A549 treated with Hydrocortisone at 1 μM for 4 hours (cell line): Measurements from ENCODE around the gene TMF1. TPM values are rescaled to one million over a fixed set of nuclear protein-coding genes. Genes with fewer than 3 reads are reported as not detected.

Experiments
- total RNA-seq: library from RNA; stranded (reverse); fragments of 200-300 nt; extraction: Qiagen RNA extraction; gene quantifications from 5 replicates; pipeline ENCODE4 v1.2.3, GENCODE V29; 2022

TMF1 gene, protein sequence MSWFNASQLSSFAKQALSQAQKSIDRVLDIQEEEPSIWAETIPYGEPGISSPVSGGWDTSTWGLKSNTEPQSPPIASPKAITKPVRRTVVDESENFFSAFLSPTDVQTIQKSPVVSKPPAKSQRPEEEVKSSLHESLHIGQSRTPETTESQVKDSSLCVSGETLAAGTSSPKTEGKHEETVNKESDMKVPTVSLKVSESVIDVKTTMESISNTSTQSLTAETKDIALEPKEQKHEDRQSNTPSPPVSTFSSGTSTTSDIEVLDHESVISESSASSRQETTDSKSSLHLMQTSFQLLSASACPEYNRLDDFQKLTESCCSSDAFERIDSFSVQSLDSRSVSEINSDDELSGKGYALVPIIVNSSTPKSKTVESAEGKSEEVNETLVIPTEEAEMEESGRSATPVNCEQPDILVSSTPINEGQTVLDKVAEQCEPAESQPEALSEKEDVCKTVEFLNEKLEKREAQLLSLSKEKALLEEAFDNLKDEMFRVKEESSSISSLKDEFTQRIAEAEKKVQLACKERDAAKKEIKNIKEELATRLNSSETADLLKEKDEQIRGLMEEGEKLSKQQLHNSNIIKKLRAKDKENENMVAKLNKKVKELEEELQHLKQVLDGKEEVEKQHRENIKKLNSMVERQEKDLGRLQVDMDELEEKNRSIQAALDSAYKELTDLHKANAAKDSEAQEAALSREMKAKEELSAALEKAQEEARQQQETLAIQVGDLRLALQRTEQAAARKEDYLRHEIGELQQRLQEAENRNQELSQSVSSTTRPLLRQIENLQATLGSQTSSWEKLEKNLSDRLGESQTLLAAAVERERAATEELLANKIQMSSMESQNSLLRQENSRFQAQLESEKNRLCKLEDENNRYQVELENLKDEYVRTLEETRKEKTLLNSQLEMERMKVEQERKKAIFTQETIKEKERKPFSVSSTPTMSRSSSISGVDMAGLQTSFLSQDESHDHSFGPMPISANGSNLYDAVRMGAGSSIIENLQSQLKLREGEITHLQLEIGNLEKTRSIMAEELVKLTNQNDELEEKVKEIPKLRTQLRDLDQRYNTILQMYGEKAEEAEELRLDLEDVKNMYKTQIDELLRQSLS
- 10.5 to 17.3 TPM (median 13.3 TPM) in 5 replicates for total RNA-seq

DNA sequence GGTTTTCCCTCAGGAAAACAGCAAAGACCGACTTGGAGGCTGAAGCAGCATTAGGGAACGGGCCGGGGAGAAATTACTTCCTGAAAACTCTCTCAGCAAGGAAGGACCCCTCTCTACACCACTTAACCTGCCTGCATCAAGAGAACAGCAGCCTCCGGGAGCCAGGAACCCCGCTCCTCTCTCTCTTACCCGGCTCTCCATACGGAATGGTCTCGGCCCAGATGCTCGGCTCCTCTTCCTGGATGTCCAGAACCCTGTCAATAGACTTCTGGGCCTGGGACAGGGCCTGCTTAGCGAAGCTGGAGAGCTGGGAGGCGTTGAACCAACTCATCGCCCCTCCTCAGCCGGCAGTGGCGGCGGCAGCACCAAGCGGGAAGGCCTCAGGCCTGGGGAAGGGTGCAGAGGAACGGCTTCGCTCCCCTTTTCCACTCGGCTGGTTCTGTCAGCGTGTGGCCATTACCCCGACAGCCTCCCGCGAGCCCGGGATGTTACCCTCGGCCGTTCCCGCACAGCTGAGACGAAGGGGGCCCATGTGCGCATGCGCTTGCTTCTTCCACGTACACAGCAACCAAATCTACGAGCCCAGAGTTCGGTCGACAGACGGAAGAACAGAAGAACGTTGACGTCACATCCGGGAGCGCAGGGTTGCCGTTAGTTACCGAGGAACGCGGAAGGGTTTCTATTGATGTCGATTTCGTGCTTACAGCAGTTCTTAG, at the start of gene TMF1:
TMF1 (minus strand) TSS at position 578 of the 716 bp plus-strand sequence; CDS start at position 331, 247 bp downstream.

DNA sequence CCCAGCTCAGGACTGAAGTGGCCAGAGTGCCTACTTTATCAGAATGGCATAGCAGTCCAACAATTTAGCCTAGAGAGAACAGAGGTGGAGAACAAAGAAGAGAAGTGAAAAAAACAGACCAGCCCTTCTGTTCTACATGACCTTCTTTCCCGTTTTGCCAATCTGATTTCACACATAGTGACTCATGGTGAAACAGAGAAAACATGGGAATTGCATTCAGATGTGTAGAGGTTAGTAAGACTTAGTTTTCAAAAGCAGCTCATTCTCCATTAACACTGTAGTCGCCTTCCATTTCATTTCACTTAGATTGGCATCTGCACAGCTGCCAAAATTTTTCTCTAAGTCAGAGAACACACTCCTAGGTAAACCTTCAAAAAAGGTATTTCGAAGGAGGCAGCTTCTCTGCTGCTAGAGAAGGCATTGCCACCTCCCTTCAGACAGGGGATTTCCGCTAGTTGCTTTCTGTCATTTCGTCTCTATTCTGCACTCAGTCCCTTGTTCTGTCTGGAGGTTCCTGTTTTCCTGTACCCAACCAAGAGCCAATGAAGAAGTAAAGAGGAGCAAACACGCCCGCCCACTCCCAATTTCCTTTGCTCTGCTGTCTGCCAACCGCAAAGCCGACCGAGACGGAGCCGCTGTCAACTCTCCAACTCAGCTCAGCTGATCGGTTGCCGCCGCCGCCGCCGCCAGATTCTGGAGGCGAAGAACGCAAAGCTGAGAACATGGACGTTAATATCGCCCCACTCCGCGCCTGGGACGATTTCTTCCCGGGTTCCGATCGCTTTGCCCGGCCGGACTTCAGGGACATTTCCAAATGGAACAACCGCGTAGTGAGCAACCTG, 32.4 kb upstream of the TMF1 start, which contains the start of gene ARL6IP5:
ARL6IP5 (plus strand) TSS at position 612 of the 842 bp plus-strand sequence; CDS start at position 723, 111 bp downstream.

DNA sequence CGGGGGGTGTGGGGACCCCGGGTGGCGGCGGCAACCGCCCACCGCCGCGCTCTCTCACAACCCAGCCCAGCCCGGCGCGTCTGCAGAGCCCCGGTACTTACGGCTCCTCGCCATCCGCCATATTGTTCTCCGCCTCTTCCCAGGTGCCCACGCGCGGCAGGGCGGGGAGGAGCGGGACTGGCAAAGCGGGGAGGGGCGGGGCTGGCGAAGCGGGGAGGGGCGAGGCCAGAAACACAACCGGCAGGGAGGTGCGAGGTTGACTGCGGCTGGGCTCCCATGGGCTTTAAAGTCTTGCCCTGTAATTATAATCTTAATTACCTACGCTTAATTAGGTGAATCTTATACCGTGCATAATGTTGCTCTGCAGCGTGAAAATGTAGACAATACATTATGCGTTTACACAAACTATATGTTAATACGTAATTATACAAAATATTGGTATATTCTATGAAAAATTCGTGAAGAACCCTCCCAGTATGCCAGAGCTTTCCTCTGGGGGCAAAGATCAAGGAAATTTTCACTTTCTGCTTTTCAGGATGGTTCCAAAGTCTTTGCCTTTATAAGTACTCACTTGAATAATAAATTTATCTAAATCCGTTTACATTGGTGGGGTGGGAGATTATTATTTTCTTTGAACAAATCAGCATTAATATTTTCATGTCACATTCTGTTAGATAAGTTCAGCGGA, 28.2 kb upstream of the TMF1 start, which contains the start of gene UBA3:
UBA3 (minus strand) TSS at position 133 of the 688 bp plus-strand sequence; CDS start at position 121, 12 bp downstream.

DNA sequence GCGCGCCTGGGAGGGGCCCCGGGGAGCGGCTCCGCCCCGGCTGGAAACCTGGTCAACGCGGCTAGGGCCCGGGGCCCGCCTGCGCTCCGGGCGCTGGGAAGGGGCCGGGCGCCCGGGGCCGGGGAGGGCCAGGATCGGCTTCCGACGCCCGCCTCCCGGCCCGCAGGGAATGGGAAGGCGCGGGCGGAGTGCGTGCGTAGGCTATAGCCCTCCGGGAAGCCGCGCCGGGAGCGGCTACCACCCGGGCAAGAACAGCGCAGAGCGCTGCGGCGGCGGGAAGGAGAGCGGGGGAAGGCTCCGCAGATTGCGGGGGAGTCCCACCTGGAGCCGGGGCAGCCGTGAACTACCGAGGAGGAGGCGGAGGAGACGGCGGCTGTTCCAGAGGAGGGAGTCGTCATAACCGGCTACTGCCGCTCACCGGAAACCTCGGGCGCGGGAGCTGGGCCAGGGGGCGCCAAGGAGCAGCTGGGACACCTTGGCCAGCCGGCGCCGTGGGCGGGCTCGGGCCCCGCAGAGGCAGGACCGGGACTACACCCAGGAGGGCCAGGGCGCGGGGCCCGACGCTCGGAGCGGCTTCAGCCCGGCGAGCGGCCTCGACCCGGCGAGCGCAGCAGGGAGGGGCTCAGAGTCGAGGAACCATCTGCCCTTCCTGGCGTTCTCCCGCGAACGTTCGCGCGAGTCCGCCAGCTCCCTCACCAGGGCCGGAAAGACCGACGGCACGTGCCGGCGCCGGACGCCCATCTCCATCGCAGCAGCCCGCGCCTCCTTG, 38.7 kb downstream of the TMF1 start, which contains the start of gene EOGT:
EOGT (minus strand) TSS at position 432 of the 769 bp plus-strand sequence. CDS start 3,838 bp downstream, outside the sequence.

Other genes starting within 250 kb of the TMF1 start
- gene TAFA4, start 119.8 kb downstream of the TMF1 start, total RNA-seq = not detected in 5 replicates
- 8.4 to 14.1 TPM (median 10.1 TPM) in 5 replicates for gene EOGT, start 38.6 kb downstream of the TMF1 start, total RNA-seq
- gene UBA3, start 28.0 kb upstream of the TMF1 start, total RNA-seq = 20.3 to 27.0 TPM (median 23.9 TPM) in 5 replicates
- gene ARL6IP5, start 32.6 kb upstream of the TMF1 start, total RNA-seq = 77.0 to 101 TPM (median 79.6 TPM) in 5 replicates
- gene LMOD3, start 70.3 kb upstream of the TMF1 start, total RNA-seq = not detected in 5 replicates